Liver (tissue), 9 donors: ENCODE data around the gene CADM2. TPM values are rescaled to one million over a fixed set of nuclear protein-coding genes. Genes with fewer than 3 reads are reported as not detected.

ENCODE experiments used
- DNase-seq: peaks from one replicate; pipeline ENCODE4 v3.0.0-alpha.2; 2017; ENCODE audit warnings: low spot score
- H3K27ac ChIP-seq, 2 donors: one replicate each; pipeline ENCODE4 v1.7.0; 2013; ENCODE audit warnings: inconsistent platforms in 2 of 2, low read length in 2 of 2, control low read depth in 1 of 2, low read depth in 1 of 2, mild to moderate bottlenecking in 1 of 2
- H3K27me3 ChIP-seq, 4 donors: one replicate each; pipeline versions ENCODE4 v1.6.1 to v1.7.0; 2013; ENCODE audit warnings: low read length in 3 of 4, inconsistent platforms in 1 of 4, mild to moderate bottlenecking in 1 of 4, moderate library complexity in 1 of 4; ENCODE audit not compliant: control insufficient read depth in 4 of 4, insufficient read depth in 4 of 4
- H3K36me3 ChIP-seq, 4 donors: one replicate each; pipeline versions ENCODE4 v1.6.1 to v1.7.0; 2013; ENCODE audit warnings: low read length in 3 of 4, mild to moderate bottlenecking in 3 of 4, low read depth in 1 of 4, moderate library complexity in 1 of 4; ENCODE audit not compliant: control insufficient read depth in 4 of 4, insufficient read depth in 3 of 4
- H3K4me1 ChIP-seq, 4 donors: one replicate each; pipeline versions ENCODE4 v1.6.1 to v1.7.0; 2013; ENCODE audit warnings: low read length in 3 of 4, mild to moderate bottlenecking in 3 of 4, moderate library complexity in 1 of 4; ENCODE audit not compliant: control insufficient read depth in 4 of 4, insufficient read depth in 4 of 4
- H3K4me3 ChIP-seq, 3 donors: one replicate each; pipeline versions ENCODE4 v1.6.1 to v1.7.0; 2013; ENCODE audit warnings: low read length in 3 of 3, control low read depth in 1 of 3, low read depth in 1 of 3, mild to moderate bottlenecking in 1 of 3
- H3K9ac ChIP-seq, 2 donors: one replicate each; pipeline ENCODE4 v1.7.0; 2013; ENCODE audit warnings: low read length in 2 of 2, mild to moderate bottlenecking in 2 of 2, moderate library complexity in 2 of 2, control low read depth in 1 of 2, low read depth in 1 of 2
- H3K9me3 ChIP-seq, 4 donors: one replicate each; pipeline versions ENCODE4 v1.6.1 to v1.7.0; 2013; ENCODE audit warnings: low read length in 3 of 4; ENCODE audit not compliant: control insufficient read depth in 4 of 4
- ATF3 ChIP-seq: IDR thresholded peaks from 2 replicates; pipeline ENCODE4 v1.6.1; 2016; ENCODE audit warnings: antibody characterized with exemption
- CTCF ChIP-seq: fragments of 150-350 bp; IDR thresholded peaks from 2 replicates; pipeline ENCODE4 v1.5.1; 2017; ENCODE audit warnings: improper control_type of control experiment, low read depth, low read length; ENCODE audit not compliant: missing input control
- EGR1 ChIP-seq, 2 donors: IDR thresholded peaks; 2 replicates each; pipeline ENCODE4 v1.6.1; 2016 to 2018; ENCODE audit warnings: antibody characterized with exemption in 2 of 2, low read depth in 2 of 2
- FOXA1 ChIP-seq: IDR thresholded peaks from 2 replicates; pipeline ENCODE4 v1.6.1; 2016; ENCODE audit warnings: antibody characterized with exemption
- GABPA ChIP-seq, 2 donors: IDR thresholded peaks in 1 of 2; conservative IDR thresholded peaks in 1 of 2; 2 replicates each; pipeline ENCODE4 v1.6.1; 2016; ENCODE audit warnings: antibody characterized with exemption in 2 of 2, mild to moderate bottlenecking in 1 of 2, moderate library complexity in 1 of 2
- HNF4A ChIP-seq, 2 donors: conservative IDR thresholded peaks; 2 replicates each; pipeline ENCODE4 v1.6.1; 2016; ENCODE audit warnings: antibody characterized with exemption in 2 of 2, mild to moderate bottlenecking in 2 of 2
- HNF4G ChIP-seq: IDR thresholded peaks from 2 replicates; pipeline ENCODE4 v1.6.1; 2016; ENCODE audit warnings: antibody characterized with exemption
- RAD21 ChIP-seq, 2 donors: IDR thresholded peaks; 2 replicates each; pipeline ENCODE4 v1.6.1; 2016; ENCODE audit warnings: antibody characterized with exemption in 2 of 2, mild to moderate bottlenecking in 2 of 2
- REST ChIP-seq: IDR thresholded peaks from 2 replicates; pipeline ENCODE4 v1.6.1; 2016; ENCODE audit warnings: antibody characterized with exemption, mild to moderate bottlenecking
- YY1 ChIP-seq: IDR thresholded peaks from 2 replicates; pipeline ENCODE4 v1.6.1; 2016; ENCODE audit warnings: antibody characterized with exemption, mild to moderate bottlenecking
- ZBTB33 ChIP-seq: IDR thresholded peaks from 2 replicates; pipeline ENCODE4 v1.6.1; 2016; ENCODE audit warnings: antibody characterized with exemption
- WGBS: extraction: QIAGEN DNeasy Blood & Tissue Kit; methylation state at CpG from one replicate; pipeline ENCODE4 v1.1.7; 2013; 5-methylcytosine and 5-hydroxymethylcytosine counted together
- polyA plus RNA-seq, 2 donors: library from polyadenylated mRNA; stranded (reverse) in 1 of 2; unstranded in 1 of 2; fragments of 200-250 nt in 1 of 2; fragments of >200 nt in 1 of 2; fragmentation: Nextera tagmentation in 1 of 2; extraction: Ambion mirVana in 1 of 2; gene quantifications; one replicate each; pipeline versions ENCODE4 v1.2.1 to v1.2.3, GENCODE V29; 2013 to 2015
- total RNA-seq, 2 donors: library from RNA; depleted of rRNA; stranded (reverse); fragments of >200 nt; gene quantifications; one replicate each; pipeline ENCODE4 v1.2.3, GENCODE V29; 2014
- donor health status: healthy.
- donor health status: healthy.
- donor health status: healthy.
- donor health status: healthy.
- donor health status: healthy.

The CADM2 gene
- total and polyA plus RNA-seq, 4 donors = 0.35 to 0.92 (median 0.51) TPM

GRCh38 chr3:85037203-85037602 lies 78.4 kb downstream of the CADM2 start:
- Histone ChIP-seq H3K9me3 (no peaks in the 10 kb centered on the region), H3K4me3 (no peak overlapping the region), H3K9ac (no peak overlapping the region), H3K36me3 (no peaks in the 10 kb centered on the region), H3K4me1 (no peaks in the 10 kb centered on the region), H3K27me3 (peaks cover 0 to 2% (median 0%) of the 10 kb centered on the region in 4 donors), H3K27ac (no peak overlapping the region)
- TF ChIP-seq HNF4A (conservative IDR thresholded peaks at IDR 0.05) = no peak
- no peak for TF ChIP-seq ZBTB33
- no peak for TF ChIP-seq EGR1 (IDR thresholded peaks at IDR 0.05; ENCODE audit: low read depth in 2 of 2)
- WGBS = 86% methylated on average over 2 of the region's 2 CpGs
- DNase-seq = no peak

GRCh38 chr3:85041001-85041400 lies 82.2 kb downstream of the CADM2 start:
- WGBS = 80% methylated on average over 4 of the region's 4 CpGs
- Histone ChIP-seq H3K27ac (no peak overlapping the region), H3K36me3 (no peaks in the 10 kb centered on the region), H3K9ac (no peak overlapping the region), H3K9me3 (no peaks in the 10 kb centered on the region), H3K27me3 (peaks cover 0 to 2% (median 0%) of the 10 kb centered on the region in 4 donors), H3K4me3 (no peak overlapping the region), H3K4me1 (no peaks in the 10 kb centered on the region)
- DNase-seq = no peak
- no peak for TF ChIP-seq HNF4A (conservative IDR thresholded peaks at IDR 0.05)
- TF ChIP-seq YY1 = no peak
- no peak for TF ChIP-seq GABPA (IDR thresholded peaks at IDR 0.05 in 1 of 2, conservative IDR thresholded peaks at IDR 0.05 in 1 of 2)
- TF ChIP-seq CTCF = no peak
- TF ChIP-seq HNF4G = no peak
- TF ChIP-seq FOXA1 = no peak
- no peak for TF ChIP-seq REST
- no peak for TF ChIP-seq ATF3
- TF ChIP-seq EGR1 (IDR thresholded peaks at IDR 0.05; ENCODE audit: low read depth in 2 of 2) = no peak
- no peak for TF ChIP-seq RAD21 (IDR thresholded peaks at IDR 0.05)
